CD4-positive, alpha-beta T cell treated with Interleukin-4 for 4 hours (primary cell): ENCODE data around the gene TSC1.
"Not testable (repeated sequence)": the region's sequence is repeated elsewhere in the genome, so short reads cannot be mapped to it uniquely, and the experiment has no call there.

Experiments
- DNase-seq: peaks from one replicate; pipeline ENCODE4 v3.0.0-alpha.2; 2020

TSC1 gene

DNA sequence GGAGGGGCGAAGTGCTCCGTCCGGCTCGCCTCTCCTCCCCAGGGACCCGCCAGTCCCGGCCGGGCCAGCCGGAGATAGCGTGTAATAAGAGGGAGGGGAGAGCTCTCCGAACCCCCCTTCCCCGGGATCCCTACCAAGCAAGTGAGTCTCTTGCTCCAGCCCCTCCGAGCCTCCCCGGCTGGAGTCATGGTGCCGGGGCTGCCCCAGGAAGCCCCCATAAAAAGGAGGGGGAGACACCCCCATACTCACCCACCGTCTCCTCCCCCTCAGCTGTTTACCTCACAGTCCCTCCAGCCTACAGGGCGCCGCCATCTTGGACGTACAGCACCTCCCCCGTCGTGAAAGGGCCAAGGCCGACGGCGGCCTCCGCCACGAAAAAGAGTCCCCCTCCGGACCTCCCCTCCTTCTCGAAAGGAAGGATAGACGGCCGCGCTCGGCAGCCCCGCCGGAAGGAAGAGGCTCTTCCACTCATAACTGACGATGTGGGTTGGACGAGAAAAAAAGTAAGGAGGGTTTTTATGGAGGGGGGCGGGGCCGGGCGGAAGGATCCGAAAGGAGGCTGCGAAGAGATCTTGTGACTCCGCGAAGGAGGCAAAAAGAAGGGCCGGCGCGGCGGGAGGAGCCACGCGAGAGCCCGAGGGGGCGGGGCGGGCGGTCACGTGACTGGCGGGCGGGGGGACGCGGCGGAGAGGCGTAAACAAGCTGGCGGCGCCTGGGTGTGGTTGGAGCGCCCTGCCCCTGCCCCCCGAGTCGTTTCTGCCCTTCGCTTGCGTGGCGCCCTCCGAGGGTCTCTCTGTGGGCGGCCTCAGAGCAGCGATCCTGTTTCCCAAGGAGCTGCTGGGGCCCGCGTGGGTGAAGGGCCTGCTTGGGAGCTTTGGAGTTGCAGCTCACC, at the start of gene TSC1:
Gene TSC1, minus strand, starts transcription at position 323 of the 892 bp plus-strand sequence. CDS start 15,744 bp downstream, outside the sequence.
- DNase-seq, result peak; percentile 98

DNA sequence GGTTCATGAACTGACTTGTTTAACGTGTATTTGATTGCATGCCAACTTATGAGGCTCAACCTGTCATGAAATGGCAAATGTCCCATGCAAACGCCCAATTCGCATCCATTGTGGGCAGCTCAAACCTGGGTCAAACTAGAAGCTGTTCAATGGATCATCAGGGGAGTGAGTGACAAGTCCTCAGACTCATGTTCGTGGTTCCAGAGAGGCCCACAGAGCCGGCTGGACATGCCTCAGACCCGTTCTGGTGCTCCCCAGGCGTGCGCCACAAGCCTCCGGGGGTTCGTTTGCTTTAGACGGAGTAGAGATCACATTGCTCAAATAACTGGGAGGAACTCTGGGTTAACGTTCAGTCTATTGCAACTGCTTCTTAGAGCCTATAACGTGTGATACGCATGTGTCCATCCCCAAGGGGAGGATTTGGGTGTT, 49.1 kb upstream of the TSC1 start:
- no peak for DNase-seq

GRCh38 chr9:132991351-132992300, 47.2 kb upstream of the TSC1 start:
- no peak for DNase-seq

GRCh38 chr9:132990781-132991180, 46.4 kb upstream of the TSC1 start:
- DNase-seq, result no peak

DNA sequence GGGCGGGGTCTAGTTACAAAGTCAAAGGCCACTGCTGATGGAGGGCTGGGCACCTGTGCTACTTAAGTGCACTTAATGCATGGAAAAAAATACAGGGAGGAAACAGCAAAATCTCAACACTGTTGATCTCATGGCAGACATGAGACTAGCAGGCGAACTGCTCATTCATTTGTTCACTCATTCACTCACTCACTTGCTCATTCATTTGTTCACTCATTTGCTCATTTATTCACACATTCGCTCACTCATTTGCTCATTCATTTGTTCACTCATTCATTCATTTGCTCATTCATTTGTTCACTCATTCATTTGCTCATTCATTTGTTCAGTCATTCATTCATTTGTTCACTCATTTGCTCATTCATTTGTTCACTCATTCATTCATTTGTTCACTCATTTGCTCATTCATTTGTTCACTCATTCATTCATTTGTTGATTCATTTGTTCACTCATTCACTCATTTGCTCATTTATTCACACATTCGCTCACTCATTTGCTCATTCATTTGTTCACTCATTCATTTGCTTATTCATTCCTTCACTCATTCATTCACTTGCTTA, 45.7 kb upstream of the TSC1 start:
- DNase-seq, result not testable (repeated sequence)

GRCh38 chr9:132989414-132989996, 45.1 kb upstream of the TSC1 start:
- DNase-seq, result no peak

GRCh38 chr9:132989014-132989310, 44.5 kb upstream of the TSC1 start:
- no peak for DNase-seq

DNA sequence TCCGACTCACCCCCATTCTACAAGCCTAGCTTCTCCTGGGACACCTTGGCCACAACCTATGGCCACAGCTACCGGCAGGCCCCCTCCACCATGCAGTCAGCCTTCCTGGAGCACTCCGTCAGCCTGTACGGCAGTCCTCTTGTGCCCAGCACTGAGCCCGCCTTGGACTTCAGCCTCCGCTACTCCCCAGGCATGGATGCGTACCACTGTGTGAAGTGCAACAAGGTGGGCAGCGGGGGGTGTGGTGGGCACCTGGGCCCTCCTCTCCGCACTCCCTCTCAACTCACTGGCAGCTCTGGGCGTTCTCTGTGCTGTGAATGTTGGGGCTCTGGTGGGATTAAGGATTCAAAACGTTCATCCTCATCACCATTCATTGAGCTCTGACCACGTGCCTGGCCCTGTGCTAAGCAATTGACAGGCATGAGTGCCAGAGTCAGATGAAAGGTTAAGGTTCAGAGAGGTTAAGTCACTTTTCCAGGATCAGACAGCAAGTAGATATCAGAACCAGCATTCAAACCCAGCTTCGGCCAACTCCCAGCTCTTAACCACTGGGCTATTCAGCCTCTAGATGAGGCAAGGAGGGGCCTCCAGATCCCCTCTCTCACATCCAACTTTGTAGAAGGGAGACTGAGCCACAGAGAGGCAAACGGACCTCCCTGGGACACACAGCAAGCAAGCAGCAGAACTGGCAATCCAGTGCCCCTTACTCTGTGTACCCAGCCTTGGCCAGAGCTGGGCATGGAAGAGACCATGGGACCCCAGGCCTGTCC, 44.0 kb upstream of the TSC1 start:
- no peak for DNase-seq

DNA sequence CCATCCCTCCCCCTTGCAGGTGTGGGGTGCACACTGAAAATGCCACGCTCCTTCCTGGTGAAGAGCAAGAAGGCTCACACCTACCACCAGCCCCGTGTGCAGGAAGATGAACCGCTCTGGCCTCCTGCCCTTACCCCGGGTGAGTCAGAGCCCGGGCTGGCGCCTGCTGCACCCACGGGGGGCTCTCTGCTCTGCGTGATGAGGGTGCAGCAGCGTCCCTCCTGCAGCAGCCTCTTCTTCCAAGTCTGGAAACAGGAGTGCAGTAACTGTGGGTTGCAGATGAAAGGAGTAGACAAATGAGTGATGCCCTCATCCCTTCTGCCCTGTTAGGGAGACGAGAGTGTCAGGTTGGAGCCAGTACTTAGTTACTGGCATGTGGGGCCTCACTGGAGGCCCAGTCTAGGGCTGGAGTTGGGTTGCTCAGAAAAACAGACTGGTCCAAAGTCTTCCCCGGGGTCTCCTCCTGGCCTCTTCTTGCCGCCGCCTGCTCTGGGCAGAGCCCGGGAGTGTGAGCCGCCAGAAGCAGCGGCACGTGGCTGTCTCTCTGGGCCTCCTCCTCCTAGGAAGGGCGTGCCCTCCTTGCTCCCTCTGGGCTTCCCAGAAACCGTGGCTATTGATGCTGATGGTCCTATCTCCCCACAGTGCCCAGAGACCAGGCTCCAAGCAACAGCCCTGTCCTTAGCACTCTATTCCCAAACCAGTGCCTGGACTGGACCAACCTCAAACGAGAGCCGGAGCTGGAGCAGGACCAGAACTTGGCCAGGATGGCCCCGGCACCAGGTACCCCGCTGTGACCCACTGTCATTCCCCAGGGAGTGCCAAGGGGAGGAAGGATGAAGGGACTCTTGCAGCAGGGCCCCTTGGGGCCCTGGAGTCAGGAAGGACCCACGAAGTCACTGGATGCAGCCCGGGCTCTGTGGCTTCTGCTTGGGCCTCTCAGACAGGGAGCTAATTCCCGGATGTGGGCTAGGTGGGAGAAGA, 42.5 kb upstream of the TSC1 start:
- no peak for DNase-seq

DNA sequence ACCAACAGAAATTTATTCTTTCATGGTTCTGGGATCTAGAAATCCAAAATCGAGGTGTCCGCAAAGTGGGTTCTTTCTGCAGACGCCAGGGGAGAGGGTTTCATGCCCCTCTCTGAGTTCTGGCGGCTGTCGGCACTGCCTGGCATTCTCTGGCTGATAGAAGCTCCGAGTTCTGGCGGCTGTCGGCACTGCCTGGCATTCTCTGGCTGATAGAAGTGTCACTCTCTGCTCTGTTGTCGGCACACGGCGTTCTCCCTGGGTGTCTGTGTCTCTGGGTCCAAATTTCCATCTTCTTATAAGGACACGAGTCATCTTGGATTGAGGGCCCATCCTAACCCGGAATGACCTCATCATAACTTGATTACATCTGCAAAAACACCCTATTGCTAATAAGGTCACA, 41.7 kb upstream of the TSC1 start:
- DNase-seq, result no peak

- no peak for DNase-seq
Observed at GRCh38 chr9:132985489-132985888, 41.1 kb upstream of the TSC1 start.

DNA sequence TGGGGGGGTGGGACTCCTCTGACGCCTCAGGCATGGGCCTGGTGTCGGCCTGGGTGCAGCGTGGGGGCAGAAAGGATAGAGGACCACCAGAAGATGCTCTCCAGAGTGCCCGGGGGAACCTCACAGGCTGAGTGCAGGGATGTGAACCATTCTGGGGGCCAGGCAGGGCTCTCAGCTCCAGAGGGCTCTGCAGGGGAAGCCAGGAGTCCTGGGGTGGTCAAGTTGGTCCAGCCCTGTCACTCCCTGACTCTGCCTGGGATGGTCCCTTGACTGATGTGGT, 40.6 kb upstream of the TSC1 start:
- no peak for DNase-seq

DNA sequence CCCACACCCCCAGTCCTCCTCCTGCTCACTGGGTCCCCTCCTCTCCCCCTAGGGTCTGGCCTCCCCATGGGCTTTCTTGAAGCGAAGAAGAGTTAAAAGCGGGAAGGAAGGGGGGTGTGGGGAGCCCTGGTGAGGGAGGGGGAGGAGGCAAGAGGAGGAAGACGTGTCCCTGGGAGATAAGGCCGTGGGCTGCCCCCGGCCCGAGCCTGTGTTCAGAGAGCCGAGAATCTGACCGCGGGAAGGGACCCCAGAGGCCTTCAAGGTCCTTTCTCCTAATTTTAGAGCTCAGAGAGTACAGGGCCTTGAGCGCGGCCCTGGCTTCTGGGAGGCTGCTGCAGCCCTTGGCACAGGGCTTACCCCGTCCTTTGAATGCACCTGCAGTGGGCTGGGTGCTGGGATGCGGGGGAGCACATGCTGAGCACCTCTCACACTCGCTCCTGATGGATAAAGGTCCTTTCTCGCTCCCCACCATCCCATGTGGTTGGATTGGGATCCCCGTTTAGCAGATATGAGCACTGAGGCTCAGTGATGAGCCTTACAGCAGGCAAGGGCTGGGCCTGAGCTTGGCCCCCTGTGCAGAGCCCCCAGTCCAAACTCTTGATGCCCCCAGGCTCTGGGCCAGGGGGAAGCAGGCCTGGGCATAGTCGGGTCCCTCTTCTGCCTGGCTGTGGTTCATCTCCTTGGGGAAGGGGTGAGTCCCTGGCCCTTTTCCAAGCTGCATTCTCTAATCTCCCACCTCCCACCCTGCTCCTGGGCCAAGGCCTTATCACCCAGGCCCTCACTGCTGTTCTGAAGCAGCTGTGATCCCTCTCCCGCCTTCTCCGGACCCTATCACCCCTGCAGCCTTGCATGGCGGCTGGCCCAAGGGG, 40.0 kb upstream of the TSC1 start:
- DNase-seq, result no peak

DNA sequence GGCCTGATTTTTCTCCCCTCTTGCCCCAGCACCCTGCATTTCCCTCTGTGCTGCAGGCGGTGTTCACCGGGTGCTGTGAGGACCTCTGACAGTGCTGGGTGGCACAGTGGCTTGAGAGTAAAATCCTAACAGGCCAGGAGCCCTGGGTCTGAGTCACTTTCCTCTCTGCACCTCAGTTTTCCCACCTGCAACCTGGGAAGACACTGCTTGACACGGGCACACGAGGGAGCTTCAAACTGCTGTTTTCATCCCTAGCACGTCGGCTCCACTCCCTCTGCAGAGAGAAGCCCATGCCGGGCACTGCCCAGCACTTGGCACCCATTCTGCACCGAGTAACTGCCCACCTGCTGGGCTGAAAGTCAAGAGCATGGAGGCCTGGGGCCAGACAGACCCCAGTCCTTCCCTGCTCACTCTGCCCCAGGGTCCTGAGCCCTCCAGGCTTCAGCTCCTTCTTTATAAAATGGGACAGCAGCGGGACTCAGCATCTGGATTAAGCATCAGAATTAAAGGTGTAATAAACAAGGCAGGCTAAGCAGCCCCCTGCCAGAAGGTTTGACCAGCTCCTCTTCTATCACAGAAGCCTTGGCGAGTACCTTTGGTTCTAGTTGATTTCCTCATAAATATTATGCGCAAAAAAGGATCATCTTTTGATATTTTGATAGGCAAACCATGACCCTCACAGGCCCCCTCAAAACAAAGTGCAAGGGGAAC, 39.2 kb upstream of the TSC1 start:
- no peak for DNase-seq

GRCh38 chr9:132982458-132982857, 38.0 kb upstream of the TSC1 start:
- DNase-seq, result no peak

- no peak for DNase-seq
Observed at GRCh38 chr9:132980157-132980556, 35.7 kb upstream of the TSC1 start.

GRCh38 chr9:132978451-132979131, 34.2 kb upstream of the TSC1 start, which contains the start of gene GFI1B:
Gene GFI1B (plus strand): TSS chr9:132978694. CDS start chr9:132986679, 7,985 bp downstream.
- DNase-seq, result no peak

DNA sequence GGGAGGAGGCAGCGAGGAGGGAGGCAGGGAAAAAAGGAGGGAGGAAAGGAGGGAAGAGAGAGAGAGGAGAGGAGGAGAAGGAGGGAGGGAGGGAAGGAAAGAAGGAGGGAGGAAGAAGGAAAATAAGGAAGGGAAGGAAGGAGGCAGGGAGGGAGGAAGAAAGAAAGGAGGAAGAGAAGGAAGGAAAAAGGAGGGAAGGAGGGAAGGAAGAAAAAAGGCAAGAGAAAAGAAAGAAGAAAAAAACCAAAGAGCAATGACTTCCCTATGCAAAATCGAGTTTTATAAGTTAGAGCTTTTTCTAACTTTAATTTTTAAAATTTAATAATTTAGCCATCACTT, 33.7 kb upstream of the TSC1 start:
- DNase-seq, result no peak

- no peak for DNase-seq
Observed at GRCh38 chr9:132976571-132976970, 32.2 kb upstream of the TSC1 start.
